ENCODE measurements around the gene ARID1B. TPM values are rescaled to one million over a fixed set of nuclear protein-coding genes. Genes with fewer than 3 reads are reported as not detected.

Gene ARID1B
- total RNA-seq, 2 donors from 2014 or later, result 53.1 to 69.5 TPM

- ATAC-seq, result no peak
- no peak for DNase-seq (ENCODE audit: low spot score in 2 of 2)
- Mint-ChIP-seq H3K27ac (no peak overlapping the region), H3K9me3 (peaks cover 3 to 5% of the 10 kb centered on the region in 2 donors), H3K36me3 (peaks cover 0 to 9% of the 10 kb centered on the region in 2 donors)
Measured at GRCh38 chr6:157249826-157250225, 472.6 kb downstream of the ARID1B start.

GRCh38 chr6:157251586-157252247 lies 474.5 kb downstream of the ARID1B start:
- DNase-seq (ENCODE audit: low spot score in 2 of 2) (no peak), ATAC-seq (no peak)
- Mint-ChIP-seq H3K9me3 (peaks cover 3 to 5% of the 10 kb centered on the region in 2 donors), H3K27ac (no peak overlapping the region), H3K36me3 (peaks cover 0 to 9% of the 10 kb centered on the region in 2 donors)

GRCh38 chr6:157253017-157253416 lies 475.8 kb downstream of the ARID1B start:
- DNase-seq (ENCODE audit: low spot score in 2 of 2), result no peak
- H3K9me3 Mint-ChIP-seq, result peaks cover 3 to 5% of the 10 kb centered on the region in 2 donors
- H3K27ac Mint-ChIP-seq, result no peak overlapping the region
- ATAC-seq, result no peak
- peaks cover 0 to 9% of the 10 kb centered on the region in 2 donors for H3K36me3 Mint-ChIP-seq

GRCh38 chr6:157253699-157254098 lies 476.5 kb downstream of the ARID1B start:
- peaks cover 0 to 2% of the 10 kb centered on the region in 2 donors for H3K36me3 Mint-ChIP-seq
- ATAC-seq (no peak), DNase-seq (ENCODE audit: low spot score in 2 of 2) (no peak)
- H3K27ac Mint-ChIP-seq, result no peak overlapping the region
- H3K9me3 Mint-ChIP-seq, result peaks cover 0 to under 1% of the 10 kb centered on the region in 2 donors

GRCh38 chr6:157254538-157254937 lies 477.4 kb downstream of the ARID1B start:
- no peak for ATAC-seq
- Mint-ChIP-seq H3K36me3 (no peaks in the 10 kb centered on the region), H3K27ac (no peak overlapping the region), H3K9me3 (no peaks in the 10 kb centered on the region)
- no peak for DNase-seq (ENCODE audit: low spot score in 2 of 2)

- DNase-seq (ENCODE audit: low spot score in 2 of 2) (no peak), ATAC-seq (no peak)
- Mint-ChIP-seq H3K9me3 (no peaks in the 10 kb centered on the region), H3K36me3 (no peaks in the 10 kb centered on the region), H3K27ac (no peak overlapping the region)
Measured at GRCh38 chr6:157255079-157255478, 477.9 kb downstream of the ARID1B start.

- Mint-ChIP-seq H3K36me3 (no peaks in the 10 kb centered on the region), H3K9me3 (no peaks in the 10 kb centered on the region), H3K27ac (no peak overlapping the region)
- peak in 1 of 2 donors; percentile 37 for ATAC-seq
- DNase-seq (ENCODE audit: low spot score in 2 of 2), result no peak
Measured at GRCh38 chr6:157258878-157259277, 481.7 kb downstream of the ARID1B start.

- H3K36me3 Mint-ChIP-seq, result no peaks in the 10 kb centered on the region
- H3K9me3 Mint-ChIP-seq, result no peaks in the 10 kb centered on the region
- DNase-seq (ENCODE audit: low spot score in 2 of 2) (no peak), ATAC-seq (no peak)
- H3K27ac Mint-ChIP-seq, result no peak overlapping the region
Measured at GRCh38 chr6:157259443-157259842, 482.3 kb downstream of the ARID1B start.
